Motor neuron (in vitro differentiated cells): ENCODE results near the gene FBXW11. TPM values are rescaled to one million over a fixed set of nuclear protein-coding genes. Genes with fewer than 3 reads are reported as not detected.
A peak's percentile ranks its signal among the peaks of the same experiment; 100 is the strongest.
"Not testable (repeated sequence)": the region's sequence is repeated elsewhere in the genome, so short reads cannot be mapped to it uniquely, and the experiment has no call there.

Source experiments
- ATAC-seq, 8 experiments: fragments of 200-7000 bp; cut with Tn5 transposase; replicated peaks in 6 of 8; 2 replicates each; pipeline ENCODE4 v1.8.0; 2021; ENCODE audit warnings: mild to moderate bottlenecking in 8 of 8, moderate library complexity in 8 of 8
- H3K27ac ChIP-seq, 2 donors: fragments of 250-450 bp; sonication (Bioruptor Pico); 2 replicates each; pipeline ENCODE4 v1.9.0; 2021; ENCODE audit warnings: antibody characterized with exemption in 2 of 2, mild to moderate bottlenecking in 2 of 2, moderate library complexity in 1 of 2
- H3K4me1 ChIP-seq, 2 donors: fragments of 250-450 bp; sonication (Bioruptor Pico); replicated peaks in 1 of 2; 2 replicates each; pipeline ENCODE4 v1.6.1; 2021; ENCODE audit warnings: antibody characterized with exemption in 2 of 2, mild to moderate bottlenecking in 2 of 2, moderate library complexity in 1 of 2
- H3K4me3 ChIP-seq, 5 donors: fragments of 250-450 bp; sonication (Bioruptor Pico); 2 replicates each; pipeline ENCODE4 v1.9.0; 2021; ENCODE audit warnings: antibody characterized with exemption in 5 of 5, mild to moderate bottlenecking in 5 of 5, moderate library complexity in 4 of 5
- whole genome bisulfite sequencing, 10 experiments: fragments of 450-650 bp; shearing (Covaris generic); methylation state at CpG; one replicate each; pipeline ENCODE4 v1.0.0; 2022; 5-methylcytosine and 5-hydroxymethylcytosine counted together
- in situ Hi-C, 9 experiments: fragments of 400-800 bp; cut with MboI; loops; one replicate each; pipeline ENCODE4 v1.15.0; 2021; ENCODE audit warnings: low sequenced_read_pairs in 9 of 9, low pct_unique_long_range_greater_than_20kb in 2 of 9; ENCODE audit not compliant: unreplicated experiment in 9 of 9
- total RNA-seq, 8 experiments: library from RNA; unstranded; fragments of 300-600 nt; gene quantifications; 2 replicates each; pipeline versions ENCODE4 v1.2.3 to v1.2.4, GENCODE V29; 2022

Gene FBXW11
- total RNA-seq, 8 experiments from 2014 or later = 43.5 to 86.7 (median 58.9) TPM

DNA sequence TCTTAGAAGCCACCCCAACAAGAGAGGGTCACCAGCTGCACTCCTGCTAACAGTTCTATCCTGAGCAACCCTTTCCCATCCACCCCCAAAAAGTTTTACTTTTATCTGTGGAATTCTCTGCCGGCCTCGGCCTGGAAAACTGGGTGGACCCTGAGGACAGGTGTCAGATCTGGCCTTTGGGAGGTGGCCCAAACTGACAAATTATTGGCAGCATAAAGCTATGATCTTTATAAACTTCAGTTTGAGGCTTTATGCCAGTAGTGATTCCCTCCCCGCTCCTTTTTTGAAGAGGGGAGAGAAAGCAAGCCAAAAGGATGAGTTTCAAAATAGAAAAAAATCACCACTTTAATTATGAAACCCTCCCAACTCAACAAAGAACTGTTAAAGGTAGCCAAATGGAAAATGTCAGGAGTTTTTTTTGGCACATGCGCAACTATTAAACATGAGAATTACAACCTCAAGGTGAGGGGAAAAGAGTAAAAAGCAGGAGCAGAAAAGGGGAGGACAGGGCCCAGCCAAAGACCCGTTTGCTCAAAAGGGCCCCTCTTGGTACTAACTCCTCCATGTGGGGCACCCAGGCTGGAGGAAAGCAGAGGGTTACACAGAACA, 49.4 kb downstream of the FBXW11 start:
- ATAC-seq = peak in 2 of 8 experiments; percentile 25 to 32
- in situ Hi-C loops = no loop called here
- H3K4me3 ChIP-seq = no peak overlapping the region
- 13 to 100% (median 77%) methylated on average over 1 to 5 of the region's 5 CpGs; no CpG with 5 or more reads in 2 of the 10 experiments for WGBS, 10 experiments
- no peak overlapping the region for H3K27ac ChIP-seq
- H3K4me1 ChIP-seq = no peaks in the 10 kb centered on the region

DNA sequence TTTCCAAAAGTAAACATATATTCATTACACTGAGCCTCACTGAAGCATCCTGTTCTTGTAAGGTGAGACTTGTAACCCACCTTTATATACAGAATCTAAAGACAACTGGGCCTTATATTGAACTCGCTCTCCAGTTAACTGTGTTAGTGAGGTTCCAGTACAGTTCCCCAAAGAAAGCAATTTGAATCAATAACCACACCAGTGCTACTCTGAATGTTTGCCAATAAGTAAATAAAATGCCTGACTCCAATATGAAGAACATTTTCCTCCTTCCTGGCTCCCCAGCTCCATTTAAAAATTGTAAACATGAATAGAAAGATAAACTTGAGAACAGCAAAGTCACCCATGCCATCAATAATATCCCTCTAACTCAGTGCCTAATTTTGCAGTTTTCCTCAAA, 50.1 kb downstream of the FBXW11 start:
- no peak for ATAC-seq
- H3K4me1 ChIP-seq = no peaks in the 10 kb centered on the region
- 80 to 100% (median 86%) methylated on average over 1 of the region's 1 CpG; no CpG with 5 or more reads in 3 of the 10 experiments for WGBS, 10 experiments
- H3K4me3 ChIP-seq = no peak overlapping the region
- in situ Hi-C loops = no loop called here
- no peak overlapping the region for H3K27ac ChIP-seq

DNA sequence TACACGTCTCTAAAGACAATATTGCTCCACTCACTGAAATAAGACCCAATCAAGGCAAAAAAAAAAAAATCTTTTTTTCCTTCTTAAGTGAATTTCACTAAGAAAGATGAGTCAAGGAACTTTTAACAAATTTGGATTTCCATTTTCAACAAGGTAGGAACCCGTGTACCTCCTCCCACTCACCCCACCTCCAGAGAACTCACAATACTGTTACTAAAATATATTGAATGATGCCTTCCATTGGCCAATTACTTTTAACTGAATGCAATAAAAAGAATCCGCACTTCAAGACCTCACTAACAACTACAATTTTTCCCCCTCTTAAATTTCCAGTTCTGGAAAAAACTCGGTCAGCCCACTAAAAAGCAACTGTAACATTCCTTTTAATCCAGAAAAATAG, 50.7 kb downstream of the FBXW11 start:
- no peak for ATAC-seq
- WGBS, 10 experiments = 82 to 100% (median 94%) methylated on average over 1 to 4 of the region's 4 CpGs; no CpG with 5 or more reads in 1 of the 10 experiments
- in situ Hi-C loops = no loop called here
- Histone ChIP-seq H3K4me1 (no peaks in the 10 kb centered on the region), H3K4me3 (no peak overlapping the region), H3K27ac (no peak overlapping the region)

DNA sequence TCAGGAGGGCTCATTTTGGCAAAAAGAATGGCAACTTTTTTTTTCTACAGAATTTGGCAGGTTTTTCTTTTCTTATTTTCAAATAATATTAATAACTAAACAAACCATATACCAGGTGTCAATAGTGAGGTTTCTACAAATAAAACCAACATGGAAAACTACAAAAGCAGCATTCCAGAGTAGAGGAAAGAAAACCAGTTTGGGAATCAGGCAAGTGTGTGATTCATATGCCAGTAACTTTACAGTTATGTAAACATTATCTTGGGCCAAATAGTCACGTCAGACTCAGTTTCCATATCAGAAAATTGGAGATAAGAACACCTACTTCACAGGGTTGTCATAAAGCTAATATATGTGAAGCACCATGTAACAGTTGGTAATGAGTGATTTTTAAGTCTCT, 51.7 kb downstream of the FBXW11 start:
- Histone ChIP-seq H3K27ac (no peak overlapping the region), H3K4me1 (no peaks in the 10 kb centered on the region), H3K4me3 (no peak overlapping the region)
- WGBS, 10 experiments = 17 to 100% (median 88%) methylated on average over 1 of the region's 1 CpG; no CpG with 5 or more reads in 5 of the 10 experiments
- ATAC-seq = no peak
- in situ Hi-C loops = no loop called here

DNA sequence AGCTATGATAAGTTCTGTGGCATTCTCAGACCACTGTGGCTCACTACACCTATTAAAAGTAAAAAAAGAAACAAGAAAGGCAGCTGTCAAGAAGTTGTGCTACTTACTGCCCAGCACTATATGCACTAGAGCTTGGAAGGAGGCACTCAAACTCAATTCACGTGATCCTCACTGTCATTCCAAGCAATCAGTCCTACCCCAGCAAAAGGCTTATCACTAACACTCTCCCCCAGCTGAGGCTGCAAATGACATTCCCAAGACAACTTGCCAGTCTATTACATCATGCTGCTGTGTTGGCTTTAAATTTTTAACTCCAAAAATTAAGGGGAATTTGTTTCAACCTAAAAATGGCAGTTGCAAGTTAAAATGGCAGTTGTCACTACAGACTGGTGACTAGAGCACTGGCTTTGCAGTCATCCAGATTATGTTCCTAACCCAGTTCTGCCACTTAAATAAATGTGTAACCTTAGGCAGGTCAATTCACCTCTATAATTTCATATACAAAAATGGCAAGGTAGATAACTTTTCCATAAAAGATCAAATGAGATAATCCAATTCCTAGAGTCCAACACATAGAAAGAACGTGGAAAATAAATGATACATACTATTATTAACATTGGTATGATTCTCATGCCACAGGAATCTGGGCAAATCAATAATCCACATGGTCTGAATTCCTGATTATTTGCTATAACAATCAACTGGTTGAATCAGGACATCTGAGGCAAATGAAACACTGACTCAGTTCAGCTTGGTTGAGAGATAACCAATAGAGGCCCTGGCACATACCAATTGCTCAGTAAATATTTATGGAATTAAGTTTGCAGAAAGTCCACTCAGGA, 52.4 kb downstream of the FBXW11 start:
- H3K27ac ChIP-seq = no peak overlapping the region
- H3K4me1 ChIP-seq = peaks cover 0 to 3% of the 10 kb centered on the region in 2 donors
- no peak overlapping the region for H3K4me3 ChIP-seq
- ATAC-seq = peak in 2 of 8 experiments; percentile 28 to 55
- in situ Hi-C loops = no loop called here
- WGBS, 10 experiments = 0 to 100% (median 87%) methylated on average over 1 to 2 of the region's 2 CpGs; no CpG with 5 or more reads in 2 of the 10 experiments

DNA sequence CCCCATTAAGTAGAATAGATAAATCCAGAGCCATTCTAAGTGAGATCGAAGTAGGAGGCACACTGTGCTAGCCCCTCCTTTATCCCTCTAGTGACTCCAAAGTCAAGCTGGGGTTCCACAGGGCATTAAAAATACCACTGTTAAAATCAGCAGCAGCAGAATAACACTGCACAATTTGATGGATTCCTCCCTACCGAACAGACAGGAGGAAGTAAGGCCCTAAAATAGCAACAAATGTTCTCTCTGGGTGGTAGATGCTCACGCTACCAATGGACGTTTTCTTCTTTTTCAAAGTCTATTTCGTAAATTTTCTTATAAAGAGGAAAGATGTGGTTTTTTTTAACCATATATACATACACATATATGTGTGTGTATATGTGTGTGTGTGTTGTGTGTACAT, 54.4 kb downstream of the FBXW11 start:
- Histone ChIP-seq H3K4me1 (peaks cover 0 to 6% of the 10 kb centered on the region in 2 donors), H3K4me3 (no peak overlapping the region), H3K27ac (no peak overlapping the region)
- 80 to 100% (median 84%) methylated on average over 1 to 4 of the region's 5 CpGs; no CpG with 5 or more reads in 4 of the 10 experiments for WGBS, 10 experiments
- in situ Hi-C loops = no loop called here
- no peak for ATAC-seq

DNA sequence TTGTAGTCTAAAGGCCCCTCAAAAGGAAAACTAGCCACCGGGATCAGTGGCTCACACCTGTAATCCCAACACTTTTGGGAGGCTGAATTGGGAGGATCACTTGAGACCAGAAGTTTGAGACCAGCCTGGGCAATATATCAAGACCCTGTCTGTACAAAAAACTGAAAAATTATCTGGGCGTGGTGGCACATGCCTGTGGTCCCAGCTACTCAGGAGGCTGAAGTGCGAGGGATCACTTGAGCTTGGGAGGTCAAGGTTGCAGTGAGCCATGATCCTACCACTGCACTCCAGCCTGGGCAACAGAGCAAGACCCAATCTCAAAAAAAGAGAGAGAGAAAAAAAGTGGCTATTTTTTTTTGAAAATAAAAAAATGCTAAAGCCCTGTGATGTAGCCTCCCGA, 55.2 kb downstream of the FBXW11 start:
- WGBS, 10 experiments = 50 to 100% (median 75%) methylated on average over 2 to 4 of the region's 4 CpGs; no CpG with 5 or more reads in 1 of the 10 experiments
- Histone ChIP-seq H3K4me1 (peaks cover 0 to 8% of the 10 kb centered on the region in 2 donors), H3K27ac (no peak overlapping the region), H3K4me3 (no peak overlapping the region)
- ATAC-seq = no peak
- in situ Hi-C loops = no loop called here

DNA sequence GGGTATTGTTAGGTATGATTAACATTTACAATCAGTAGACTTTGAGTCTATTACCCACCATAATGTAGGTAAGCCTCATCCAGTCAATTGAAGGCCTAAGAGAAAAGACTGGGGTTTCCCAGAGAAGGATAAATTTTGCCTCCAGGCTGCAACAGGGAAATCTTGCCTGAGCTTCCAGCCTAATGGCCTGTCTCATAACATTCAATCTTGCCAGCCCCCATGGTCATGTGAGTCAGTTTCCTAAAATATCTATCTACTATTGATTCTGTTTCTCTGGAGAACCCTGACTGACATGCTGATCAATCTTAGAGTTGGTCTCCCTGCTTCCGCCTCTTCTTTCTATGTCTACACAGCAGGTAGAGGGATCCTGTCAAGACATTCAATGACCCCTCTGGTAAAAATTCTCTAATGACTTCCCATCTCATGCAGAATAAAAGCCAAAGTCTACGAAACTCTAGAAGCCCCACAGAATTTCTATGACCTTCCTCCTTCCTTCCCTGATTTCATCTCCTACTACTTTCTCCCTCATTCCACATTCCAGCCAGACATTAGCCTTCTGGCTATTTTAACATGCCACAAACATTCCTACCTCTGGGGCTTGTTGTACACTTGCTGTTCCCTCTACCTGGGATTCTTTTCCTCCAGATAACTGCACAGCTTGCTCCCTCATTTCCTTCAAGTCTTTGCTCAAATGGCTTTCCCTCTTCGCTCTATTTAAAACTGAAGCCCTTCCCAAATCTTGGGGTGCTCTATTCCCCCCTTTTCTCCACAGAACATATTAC, 60.2 kb downstream of the FBXW11 start:
- peaks cover 3 to 11% of the 10 kb centered on the region in 2 donors for H3K4me1 ChIP-seq
- in situ Hi-C loops = loop anchor here in 1 of 9 experiments (25.0 kb wide), 1 partner anchor 91 kb away; no protein-coding TSS in a partner anchor
- H3K27ac ChIP-seq = no peak overlapping the region
- H3K4me3 ChIP-seq = no peak overlapping the region
- peak in 4 of 8 experiments; percentile 25 to 54 (median 51) for ATAC-seq
- 67 to 100% (median 95%) methylated on average over 1 to 3 of the region's 3 CpGs for WGBS, 10 experiments

DNA sequence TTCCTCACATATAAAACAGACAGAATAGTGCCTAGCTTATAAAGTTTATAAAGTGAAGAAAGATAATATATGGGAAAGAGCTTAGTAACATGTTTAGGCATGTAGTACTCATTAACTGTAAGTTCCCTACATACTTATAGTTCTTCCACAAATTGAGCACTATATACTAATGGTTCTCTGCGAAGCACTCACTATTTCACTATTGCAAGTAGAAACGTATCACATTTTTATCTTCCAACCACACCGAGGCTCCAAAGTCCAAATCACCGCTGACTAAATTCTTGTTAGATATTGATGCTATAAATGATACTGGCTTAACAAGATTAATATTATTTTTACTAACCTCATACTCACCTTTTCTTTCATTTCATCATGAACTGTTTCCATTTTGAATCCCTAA, 61.0 kb downstream of the FBXW11 start:
- WGBS, 10 experiments = 87 to 100% (median 94%) methylated on average over 3 to 4 of the region's 4 CpGs; no CpG with 5 or more reads in 1 of the 10 experiments
- no peak for ATAC-seq
- in situ Hi-C loops = loop anchor here in 1 of 9 experiments (25.0 kb wide), 1 partner anchor 92 kb away; no protein-coding TSS in a partner anchor

DNA sequence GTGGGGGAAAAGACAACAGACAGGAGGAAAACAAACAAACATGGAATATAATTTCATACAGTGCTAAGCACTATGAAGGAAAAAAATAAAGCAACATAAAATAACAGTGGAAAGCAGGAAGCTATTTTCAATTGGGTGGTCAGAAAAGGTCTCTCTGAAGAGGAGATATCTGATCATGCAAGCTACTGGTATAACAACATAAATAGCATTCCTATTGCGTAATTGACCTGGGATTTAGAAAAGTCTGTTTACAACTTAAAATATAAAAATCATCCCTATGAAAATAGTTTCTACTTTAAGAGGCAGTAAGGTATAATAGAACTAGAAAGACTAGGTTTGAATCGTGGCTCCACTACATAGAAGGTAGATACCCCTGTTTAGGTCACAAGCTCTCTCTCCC, 61.4 kb downstream of the FBXW11 start:
- Histone ChIP-seq H3K4me1 (peaks cover 3 to 11% of the 10 kb centered on the region in 2 donors), H3K27ac (no peak overlapping the region), H3K4me3 (no peak overlapping the region)
- no peak for ATAC-seq
- 67 to 100% (median 95%) methylated on average over 1 to 2 of the region's 2 CpGs for WGBS, 10 experiments
- in situ Hi-C loops = loop anchor here in 1 of 9 experiments (25.0 kb wide), 1 partner anchor 92 kb away; no protein-coding TSS in a partner anchor

More for the DNA sequence above, 61.0 kb downstream of the FBXW11 start:
- Histone ChIP-seq H3K4me3 (no peak overlapping the region), H3K27ac (no peak overlapping the region), H3K4me1 (peaks cover 3 to 11% of the 10 kb centered on the region in 2 donors)

DNA sequence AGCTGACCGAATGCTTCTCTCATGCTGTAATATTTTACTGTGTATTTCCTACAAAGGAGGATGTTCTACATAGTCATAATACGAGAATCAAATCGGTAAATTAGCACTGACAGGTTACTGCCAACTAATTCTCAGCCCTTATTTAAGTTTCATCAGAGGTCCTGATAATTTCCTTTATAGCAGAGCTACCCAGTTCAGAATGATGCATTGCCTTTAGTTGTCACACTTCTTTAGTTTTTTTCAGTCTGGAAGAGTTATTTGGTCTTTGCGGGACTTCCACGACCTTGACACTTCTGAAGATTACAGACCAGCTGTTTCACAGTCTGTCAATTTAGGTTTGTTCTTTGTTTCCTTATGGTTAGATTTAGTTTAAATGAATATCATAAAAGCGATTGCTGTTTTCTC, 64.3 kb downstream of the FBXW11 start:
- not testable (repeated sequence) for H3K27ac ChIP-seq, ATAC-seq, H3K4me1 ChIP-seq, H3K4me3 ChIP-seq
- in situ Hi-C loops = loop anchor here in 1 of 9 experiments (25.0 kb wide), 1 partner anchor 95 kb away; no protein-coding TSS in a partner anchor
- 80% methylated on average over 1 of the region's 6 CpGs; no CpG with 5 or more reads in 7 of the 10 experiments for WGBS, 10 experiments

DNA sequence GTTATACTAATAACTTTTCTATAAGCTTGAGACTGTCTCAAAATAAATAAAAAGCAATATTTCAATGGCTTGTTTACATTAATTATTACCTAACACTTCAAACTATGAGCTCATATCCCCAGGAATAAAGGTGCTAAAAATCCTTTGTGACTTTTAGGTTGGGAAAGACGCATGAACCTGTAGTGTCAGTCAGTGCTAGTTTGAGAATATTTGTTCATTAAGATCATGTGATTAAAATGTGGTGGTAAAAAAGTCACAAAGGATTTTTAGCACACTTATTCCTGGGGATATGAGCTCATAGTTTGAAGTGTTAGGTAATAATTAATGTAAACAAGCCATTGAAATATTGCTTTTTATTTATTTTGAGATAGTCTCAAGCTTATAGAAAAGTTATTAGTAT, 64.8 kb downstream of the FBXW11 start:
- not testable (repeated sequence) for H3K4me1 ChIP-seq, H3K27ac ChIP-seq, H3K4me3 ChIP-seq, ATAC-seq
- WGBS, 10 experiments = 83 to 100% (median 100%) methylated on average over 1 of the region's 1 CpG; no CpG with 5 or more reads in 6 of the 10 experiments
- in situ Hi-C loops = loop anchor here in 1 of 9 experiments (25.0 kb wide), 1 partner anchor 96 kb away; no protein-coding TSS in a partner anchor
